ENCODE data around the gene MAPK8IP3. TPM values are rescaled to one million over a fixed set of nuclear protein-coding genes. Genes with fewer than 3 reads are reported as not detected.
A peak's percentile ranks its signal among the peaks of the same experiment; 100 is the strongest.

MAPK8IP3 gene
- total and polyA plus RNA-seq, 9 of the 15 experiments (the other 6 are each of a cell fraction or from before 2014, with no cell fraction given) = 0.17 to 58.7 (median 16.7) TPM

- Histone ChIP-seq H3K9ac (ENCODE audit: insufficient read depth in 1 of 2, low read depth in 2 of 2, low read length in 2 of 2) (no peak overlapping the region; a peak in 1 of 4 replicates), H4K20me1 (replicated peaks; ENCODE audit: control insufficient read depth, insufficient read depth, low read length) (no peaks in the 10 kb centered on the region; the same call in 1 of the 2 replicates), H3K4me3 (no peak overlapping the region), H3K79me2 (ENCODE audit: control insufficient read depth, insufficient read depth, low read length) (peaks cover 40% of the 10 kb centered on the region), H3K4me1 (replicated peaks in 1 of 2; ENCODE audit: control insufficient read depth in 2 of 2, insufficient read depth in 2 of 2, low read length in 2 of 2) (peaks cover 2 to 82% of the 10 kb centered on the region in 2 experiments; a peak in 3 of 5 replicates), H2AFZ (ENCODE audit: low read depth, low read length) (no peak overlapping the region), H3K27ac (ENCODE audit: extremely low read depth, low read depth, low read length) (no peak overlapping the region), H3K4me2 (ENCODE audit: insufficient read depth, low read length) (no peak overlapping the region), H3K27me3 (ENCODE audit: control insufficient read depth in 2 of 2, insufficient read depth in 2 of 2, low read length in 2 of 2) (no peaks in the 10 kb centered on the region), H3K9me1 (ENCODE audit: control insufficient read depth, insufficient read depth, low read length) (no peaks in the 10 kb centered on the region), H3K9me3 (replicated peaks; ENCODE audit: control insufficient read depth, insufficient read depth, low read depth, low read length) (no peaks in the 10 kb centered on the region), H3K36me3 (ENCODE audit: control insufficient read depth, insufficient read depth, low read length) (peaks cover 59% of the 10 kb centered on the region; the same call in 1 of the 3 replicates)
- CTCF ChIA-PET (ENCODE audit: low intra/inter-chr PET ratio) = interaction anchor here (0.6 kb wide), 1 partner anchor 549 kb away, joined by 3 read pairs; no protein-coding TSS in a partner anchor
- intact Hi-C loops (cut with micrococcal nuclease) (no loop called here), in situ Hi-C loops (cut with MboI) (no loop called here)
- DNase-seq (ENCODE audit: extremely low read depth in 1 of 4, low spot score in 3 of 4) = no peak
- BruUV-seq (replicated peaks) = no TSS peak
- WGBS (ENCODE audit: insufficient coverage, low coverage, missing lambda C conversion rate) = 97% methylated on average over 22 of the region's 38 CpGs
- FAIRE-seq = no peak
- TF ChIP-seq KAT7 (CRISPR knock-in tag; IDR thresholded peaks at IDR 0.05; ENCODE audit: borderline replicate concordance) (no peak), RBFOX2 (IDR thresholded peaks at IDR 0.05; ENCODE audit: low read depth, low read length) (0 out of 2 replicates have a peak, but pooled peaks have one; percentile 16)
- POLR2A ChIA-PET = interaction anchor here (0.6 kb wide), 1 partner anchor 16 kb away, joined by 3 read pairs; the partner anchor contains the start of genes EME2 and MRPS34
- no peak for ATAC-seq
These were observed 82.2 kb downstream of the MAPK8IP3 start for GRCh38 chr16:1788095-1788707.

GRCh38 chr16:1788708-1789100 lies 82.7 kb downstream of the MAPK8IP3 start:
- H2AFZ ChIP-seq (ENCODE audit: low read depth, low read length) = no peak overlapping the region
- H3K79me2 ChIP-seq (ENCODE audit: control insufficient read depth, insufficient read depth, low read length) = peaks cover 36% of the 10 kb centered on the region
- no peak overlapping the region for H3K4me3 ChIP-seq
- WGBS (ENCODE audit: insufficient coverage, low coverage, missing lambda C conversion rate) = 89% methylated on average over 15 of the region's 19 CpGs
- DNase-seq (ENCODE audit: extremely low read depth in 1 of 4, low spot score in 3 of 4) = no peak
- no peaks in the 10 kb centered on the region for H3K27me3 ChIP-seq (ENCODE audit: control insufficient read depth in 2 of 2, insufficient read depth in 2 of 2, low read length in 2 of 2)
- H3K27ac ChIP-seq (ENCODE audit: extremely low read depth, low read depth, low read length) = no peak overlapping the region
- no peak for ATAC-seq
- intact Hi-C loops (cut with micrococcal nuclease) = no loop called here
- H3K9ac ChIP-seq (ENCODE audit: insufficient read depth in 1 of 2, low read depth in 2 of 2, low read length in 2 of 2) = no peak overlapping the region; a peak in 1 of 4 replicates
- in situ Hi-C loops (cut with MboI) = no loop called here
- H4K20me1 ChIP-seq (replicated peaks; ENCODE audit: control insufficient read depth, insufficient read depth, low read length) = no peaks in the 10 kb centered on the region; the same call in 1 of the 2 replicates
- FAIRE-seq = no peak
- no TSS peak for BruUV-seq (replicated peaks)
- POLR2A ChIA-PET = interaction anchor here (0.6 kb wide), 1 partner anchor 16 kb away, joined by 3 read pairs; the partner anchor contains the start of genes EME2 and MRPS34
- H3K4me1 ChIP-seq (replicated peaks in 1 of 2; ENCODE audit: control insufficient read depth in 2 of 2, insufficient read depth in 2 of 2, low read length in 2 of 2) = peaks cover 2 to 82% of the 10 kb centered on the region in 2 experiments; a peak in 3 of 5 replicates
- no peaks in the 10 kb centered on the region for H3K9me1 ChIP-seq (ENCODE audit: control insufficient read depth, insufficient read depth, low read length)
- TF ChIP-seq RBFOX2 (IDR thresholded peaks at IDR 0.05; ENCODE audit: low read depth, low read length) = 0 out of 2 replicates have a peak, but pooled peaks have one; percentile 10
- TF ChIP-seq ZNF592 (IDR thresholded peaks at IDR 0.05) = no peak
- H3K36me3 ChIP-seq (ENCODE audit: control insufficient read depth, insufficient read depth, low read length) = peaks cover 59% of the 10 kb centered on the region; the same call in 1 of the 3 replicates
- H3K4me2 ChIP-seq (ENCODE audit: insufficient read depth, low read length) = no peak overlapping the region
- CTCF ChIA-PET (ENCODE audit: low intra/inter-chr PET ratio) = no interaction called here
- no peaks in the 10 kb centered on the region for H3K9me3 ChIP-seq (replicated peaks; ENCODE audit: control insufficient read depth, insufficient read depth, low read depth, low read length)
